AML-193 (cell line): ENCODE data around the gene TFAP2A.

Experiments
- DNase-seq, 2 experiments: peaks; one replicate each; lab custom pipeline; 2025; lab: John Stamatoyannopoulos, UW

The TFAP2A gene

GRCh38 chr6:10412461-10413261 is 2.2 kb downstream of the TFAP2A start:
- no peak for DNase-seq

- DNase-seq = peak; percentile 81 to 87
Measured at GRCh38 chr6:10411971-10412460, 2.9 kb downstream of the TFAP2A start.

GRCh38 chr6:10411131-10411970 is 3.5 kb downstream of the TFAP2A start:
- DNase-seq = no peak

GRCh38 chr6:10410207-10411050 is 4.4 kb downstream of the TFAP2A start:
- DNase-seq = no peak

- peak in 1 of 2 experiments; percentile 11 for DNase-seq
Measured at GRCh38 chr6:10409731-10410206, 5.1 kb downstream of the TFAP2A start.

GRCh38 chr6:10409233-10409721 is 5.6 kb downstream of the TFAP2A start:
- DNase-seq = no peak

- DNase-seq = no peak
Measured at GRCh38 chr6:10408457-10408856, 6.4 kb downstream of the TFAP2A start.

GRCh38 chr6:10407674-10408054 is 7.2 kb downstream of the TFAP2A start:
- DNase-seq = peak; percentile 73 to 81

- no peak for DNase-seq
Measured at GRCh38 chr6:10407018-10407673, 7.7 kb downstream of the TFAP2A start.

- DNase-seq = no peak
Measured at GRCh38 chr6:10406556-10406955, 8.3 kb downstream of the TFAP2A start.

- no peak for DNase-seq
Measured at GRCh38 chr6:10405513-10405900, 9.4 kb downstream of the TFAP2A start.

GRCh38 chr6:10404799-10405512 is 9.9 kb downstream of the TFAP2A start:
- DNase-seq = peak in 1 of 2 experiments; percentile 67

- peak; percentile 100 for DNase-seq
Measured at GRCh38 chr6:10404107-10404798, 10.6 kb downstream of the TFAP2A start.

GRCh38 chr6:10403385-10404106 is 11.3 kb downstream of the TFAP2A start:
- DNase-seq = peak in 1 of 2 experiments; percentile 75

- peak; percentile 52 to 60 for DNase-seq
Measured at GRCh38 chr6:10402648-10403311, 12.1 kb downstream of the TFAP2A start.

- no peak for DNase-seq
Measured at GRCh38 chr6:10401632-10402223, 13.1 kb downstream of the TFAP2A start.

GRCh38 chr6:10401004-10401536 is 13.8 kb downstream of the TFAP2A start:
- DNase-seq = no peak

GRCh38 chr6:10400330-10400729 is 14.5 kb downstream of the TFAP2A start:
- DNase-seq = no peak
